Ishikawa (cell line): ENCODE measurements around the gene SLC6A16.

Experiments
- CEBPB ChIP-seq: IDR thresholded peaks from 2 replicates; pipeline ENCODE4 v1.6.1; 2012
- EGR1 ChIP-seq: IDR thresholded peaks from 2 replicates; pipeline ENCODE4 v1.6.1; 2012
- EP300 ChIP-seq: IDR thresholded peaks from 2 replicates; pipeline ENCODE4 v1.6.1; 2012; ENCODE audit warnings: borderline replicate concordance
- MAX ChIP-seq: IDR thresholded peaks from 2 replicates; pipeline ENCODE4 v1.6.1; 2012
- NFIC ChIP-seq: IDR thresholded peaks from 2 replicates; pipeline ENCODE4 v1.6.1; 2012
- RAD21 ChIP-seq: IDR thresholded peaks from 2 replicates; pipeline ENCODE4 v1.6.1; 2012; ENCODE audit warnings: low read depth
- REST ChIP-seq: IDR thresholded peaks from 2 replicates; pipeline ENCODE4 v1.6.1; 2012; ENCODE audit warnings: low read depth, mild to moderate bottlenecking
- TAF1 ChIP-seq: IDR thresholded peaks from 2 replicates; pipeline ENCODE4 v1.6.1; 2012; ENCODE audit warnings: low read depth, mild to moderate bottlenecking
- TCF12 ChIP-seq: IDR thresholded peaks from 2 replicates; pipeline ENCODE4 v1.6.1; 2012; ENCODE audit warnings: low read depth
- TEAD4 ChIP-seq: IDR thresholded peaks from 2 replicates; pipeline ENCODE4 v1.6.1; 2012
- USF1 ChIP-seq: IDR thresholded peaks from 2 replicates; pipeline ENCODE4 v1.6.1; 2012
- YY1 ChIP-seq: IDR thresholded peaks from 2 replicates; pipeline ENCODE4 v1.6.1; 2012; ENCODE audit warnings: low read depth
- ZBTB7A ChIP-seq: IDR thresholded peaks from 2 replicates; pipeline ENCODE4 v1.6.1; 2012; ENCODE audit warnings: low read depth

GRCh38 chr19:49243129-49243528 is 81.9 kb downstream of the SLC6A16 start:
- TF ChIP-seq USF1: no peak
- no peak for TF ChIP-seq TEAD4
- TF ChIP-seq MAX: no peak
- TF ChIP-seq YY1: no peak
- no peak for TF ChIP-seq EP300
- no peak for TF ChIP-seq REST
- TF ChIP-seq RAD21: no peak
- no peak for TF ChIP-seq ZBTB7A
- no peak for TF ChIP-seq TCF12
- no peak for TF ChIP-seq EGR1
- no peak for TF ChIP-seq NFIC
- TF ChIP-seq CEBPB: no peak
- no peak for TF ChIP-seq TAF1
